BLaER1 treated with 17β-estradiol and CSF1 and Interleukin-3, amounts not matched to agents 10 nM and 100 nM (cell line): ENCODE data around the gene LMNTD2.

Experiments used
- H3K27ac ChIP-seq, 11 experiments: shearing (Covaris generic); formaldehyde crosslinking; 2 replicates each; pipeline ENCODE4 v1.8.1; 2022
- H3K27me3 ChIP-seq, 11 experiments: shearing (Covaris generic); formaldehyde crosslinking; 2 replicates each; pipeline ENCODE4 v1.8.1; 2022
- H3K36me3 ChIP-seq, 11 experiments: shearing (Covaris generic); formaldehyde crosslinking; 2 replicates each; pipeline ENCODE4 v1.8.1; 2022
- H3K4me1 ChIP-seq, 10 experiments: shearing (Covaris generic); formaldehyde crosslinking; 2 replicates each; pipeline ENCODE4 v1.8.1; 2022
- H3K4me2 ChIP-seq, 11 experiments: shearing (Covaris generic); formaldehyde crosslinking; 2 replicates each; pipeline ENCODE4 v1.8.1; 2022
- H3K4me3 ChIP-seq, 10 experiments: shearing (Covaris generic); formaldehyde crosslinking; 2 replicates each; pipeline ENCODE4 v1.8.1; 2022
- H3K9ac ChIP-seq, 11 experiments: shearing (Covaris generic); formaldehyde crosslinking; 2 replicates each; pipeline ENCODE4 v1.8.1; 2022
- H3K9me3 ChIP-seq, 11 experiments: shearing (Covaris generic); formaldehyde crosslinking; replicated peaks in 1 of 11; 2 replicates each; pipeline ENCODE4 v1.8.1; 2022
- H4K20me1 ChIP-seq, 11 experiments: shearing (Covaris generic); formaldehyde crosslinking; 2 replicates each; pipeline ENCODE4 v1.8.1; 2022
- Cebpa-rat ChIP-seq, 11 experiments: shearing (Covaris generic); IDR thresholded peaks; 2 replicates each; pipeline ENCODE4 v1.8.1; 2022

The LMNTD2 gene

GRCh38 chr11:533586-534395 lies 26.7 kb downstream of the LMNTD2 start:
- peaks cover 24 to 49% (median 42%) of the 10 kb centered on the region in 11 experiments for H3K36me3 ChIP-seq
- peaks cover 38 to 55% (median 50%) of the 10 kb centered on the region in 11 experiments for H4K20me1 ChIP-seq
- no peaks in the 10 kb centered on the region for H3K9me3 ChIP-seq
- TF ChIP-seq Cebpa-rat (IDR thresholded peaks at IDR 0.05): no peak
- H3K4me2 ChIP-seq: peak overlapping the region; percentile 75 to 98 (median 96)
- H3K4me3 ChIP-seq: peak overlapping the region; percentile 78 to 97 (median 90)
- no peaks in the 10 kb centered on the region for H3K27me3 ChIP-seq
- peak overlapping the region; percentile 83 to 94 (median 90) for H3K9ac ChIP-seq
- H3K27ac ChIP-seq: peak overlapping the region in 5 of 11 experiments; percentile 69 to 79 (median 77); a peak in 5 of 22 replicates
- peaks cover 39 to 54% (median 47%) of the 10 kb centered on the region in 10 experiments for H3K4me1 ChIP-seq

GRCh38 chr11:532986-533585 lies 27.5 kb downstream of the LMNTD2 start:
- Histone ChIP-seq H3K36me3 (peaks cover 24 to 51% (median 42%) of the 10 kb centered on the region in 11 experiments), H3K4me2 (peak overlapping the region in 6 of 11 experiments; percentile 93 to 98 (median 96); a peak in 13 of 22 replicates)

DNA sequence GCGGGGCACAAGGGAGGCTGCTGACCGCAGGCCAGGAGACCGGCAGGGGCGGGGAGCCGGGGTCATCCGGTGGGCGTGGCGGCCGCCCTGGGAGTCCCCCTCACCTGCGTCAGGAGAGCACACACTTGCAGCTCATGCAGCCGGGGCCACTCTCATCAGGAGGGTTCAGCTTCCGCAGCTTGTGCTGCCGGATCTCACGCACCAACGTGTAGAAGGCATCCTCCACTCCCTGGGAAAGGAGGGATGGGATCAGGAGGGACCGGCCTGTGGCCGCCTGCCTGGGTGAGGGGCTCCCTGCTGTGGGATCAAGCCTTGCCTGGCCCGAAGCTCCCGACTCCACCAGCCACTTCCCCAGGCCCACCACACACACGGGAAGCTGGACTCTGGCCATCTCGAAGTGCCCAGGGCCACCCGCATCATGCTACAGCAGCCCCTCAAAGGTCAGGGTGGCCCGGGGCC lies 28.0 kb downstream of the LMNTD2 start:
- no peak overlapping the region for H3K4me3 ChIP-seq
- H3K9ac ChIP-seq: no peak overlapping the region; a peak in 1 of 22 replicates
- H3K27me3 ChIP-seq: no peaks in the 10 kb centered on the region
- peaks cover 38 to 59% (median 50%) of the 10 kb centered on the region in 11 experiments for H4K20me1 ChIP-seq
- no peak overlapping the region for H3K27ac ChIP-seq
- TF ChIP-seq Cebpa-rat (IDR thresholded peaks at IDR 0.05): no peak
- no peaks in the 10 kb centered on the region for H3K9me3 ChIP-seq
- H3K36me3 ChIP-seq: peaks cover 24 to 51% (median 42%) of the 10 kb centered on the region in 11 experiments
- H3K4me2 ChIP-seq: peak overlapping the region in 2 of 11 experiments; percentile 96 to 98; a peak in 5 of 22 replicates
- H3K4me1 ChIP-seq: peaks cover 27 to 42% (median 37%) of the 10 kb centered on the region in 10 experiments

More at GRCh38 chr11:532986-533585, 27.5 kb downstream of the LMNTD2 start:
- Histone ChIP-seq H3K27ac (no peak overlapping the region), H3K9ac (peak overlapping the region in 5 of 11 experiments; percentile 13 to 88 (median 25); a peak in 7 of 22 replicates), H3K4me1 (peaks cover 32 to 47% (median 42%) of the 10 kb centered on the region in 10 experiments), H3K9me3 (no peaks in the 10 kb centered on the region), H4K20me1 (peaks cover 38 to 59% (median 50%) of the 10 kb centered on the region in 11 experiments), H3K27me3 (no peaks in the 10 kb centered on the region), H3K4me3 (no peak overlapping the region)
- no peak for TF ChIP-seq Cebpa-rat (IDR thresholded peaks at IDR 0.05)

GRCh38 chr11:531919-532526 lies 28.5 kb downstream of the LMNTD2 start:
- H3K9me3 ChIP-seq: no peaks in the 10 kb centered on the region
- H4K20me1 ChIP-seq: peaks cover 38 to 59% (median 50%) of the 10 kb centered on the region in 11 experiments
- peaks cover 24 to 51% (median 42%) of the 10 kb centered on the region in 11 experiments for H3K36me3 ChIP-seq
- H3K4me1 ChIP-seq: peaks cover 23 to 37% (median 33%) of the 10 kb centered on the region in 10 experiments
- no peak overlapping the region for H3K4me3 ChIP-seq
- H3K27ac ChIP-seq: no peak overlapping the region
- peak overlapping the region in 1 of 11 experiments; percentile 96; a peak in 1 of 22 replicates for H3K4me2 ChIP-seq
- H3K9ac ChIP-seq: 0 out of 22 replicates have a peak overlapping the region, but pooled peaks of 1 of the 11 experiments have one; percentile 6
- TF ChIP-seq Cebpa-rat (IDR thresholded peaks at IDR 0.05): no peak
- no peaks in the 10 kb centered on the region for H3K27me3 ChIP-seq

DNA sequence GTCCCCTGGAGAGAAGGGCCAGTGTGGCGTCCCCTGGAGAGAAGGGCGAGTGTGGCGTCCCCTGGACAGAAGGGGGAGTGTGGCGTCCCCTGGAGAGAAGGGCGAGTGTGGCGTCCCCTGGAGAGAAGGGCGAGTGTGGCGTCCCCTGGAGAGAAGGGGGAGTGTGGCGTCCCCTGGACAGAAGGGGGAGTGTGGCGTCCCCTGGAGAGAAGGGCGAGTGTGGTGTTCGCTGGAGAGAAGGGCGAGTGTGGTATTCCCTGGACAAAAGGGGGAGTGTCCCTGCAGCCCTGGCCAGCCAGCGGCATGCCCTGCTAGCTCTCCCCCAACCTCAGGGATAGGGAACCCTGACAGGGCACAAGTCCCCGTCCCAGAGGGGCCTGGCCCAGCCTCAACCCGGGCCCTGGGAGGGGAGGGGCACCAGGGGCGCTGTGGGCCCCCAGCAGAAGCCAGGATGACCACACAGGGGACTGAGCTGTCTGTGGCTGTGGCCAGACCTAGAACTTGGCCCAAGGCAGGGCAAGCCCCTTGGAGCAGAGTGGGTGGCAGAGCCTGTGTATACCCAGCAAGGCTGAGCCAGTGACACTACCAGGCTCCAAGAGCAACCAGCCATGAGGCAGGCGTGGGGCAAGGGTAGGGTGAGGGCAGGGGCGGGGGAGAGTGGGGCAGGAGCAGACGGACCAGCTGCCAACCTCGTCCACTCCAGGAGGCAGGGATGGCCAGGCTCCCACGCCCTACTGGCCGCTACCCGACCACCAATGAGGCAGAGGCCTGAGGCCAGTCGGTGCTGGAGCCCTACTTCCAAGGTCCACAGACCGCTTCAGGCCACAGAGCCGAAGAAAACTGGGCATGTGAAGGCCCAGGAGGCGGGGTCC lies 29.3 kb downstream of the LMNTD2 start:
- H3K4me3 ChIP-seq: no peak overlapping the region
- no peaks in the 10 kb centered on the region for H3K9me3 ChIP-seq
- peaks cover 15 to 28% (median 25%) of the 10 kb centered on the region in 10 experiments for H3K4me1 ChIP-seq
- H4K20me1 ChIP-seq: peaks cover 38 to 59% (median 50%) of the 10 kb centered on the region in 11 experiments
- peaks cover 24 to 51% (median 42%) of the 10 kb centered on the region in 11 experiments for H3K36me3 ChIP-seq
- no peak overlapping the region for H3K27ac ChIP-seq
- TF ChIP-seq Cebpa-rat (IDR thresholded peaks at IDR 0.05): no peak
- H3K4me2 ChIP-seq: no peak overlapping the region
- no peaks in the 10 kb centered on the region for H3K27me3 ChIP-seq
- H3K9ac ChIP-seq: 0 out of 22 replicates have a peak overlapping the region, but pooled peaks of 1 of the 11 experiments have one; percentile 6

DNA sequence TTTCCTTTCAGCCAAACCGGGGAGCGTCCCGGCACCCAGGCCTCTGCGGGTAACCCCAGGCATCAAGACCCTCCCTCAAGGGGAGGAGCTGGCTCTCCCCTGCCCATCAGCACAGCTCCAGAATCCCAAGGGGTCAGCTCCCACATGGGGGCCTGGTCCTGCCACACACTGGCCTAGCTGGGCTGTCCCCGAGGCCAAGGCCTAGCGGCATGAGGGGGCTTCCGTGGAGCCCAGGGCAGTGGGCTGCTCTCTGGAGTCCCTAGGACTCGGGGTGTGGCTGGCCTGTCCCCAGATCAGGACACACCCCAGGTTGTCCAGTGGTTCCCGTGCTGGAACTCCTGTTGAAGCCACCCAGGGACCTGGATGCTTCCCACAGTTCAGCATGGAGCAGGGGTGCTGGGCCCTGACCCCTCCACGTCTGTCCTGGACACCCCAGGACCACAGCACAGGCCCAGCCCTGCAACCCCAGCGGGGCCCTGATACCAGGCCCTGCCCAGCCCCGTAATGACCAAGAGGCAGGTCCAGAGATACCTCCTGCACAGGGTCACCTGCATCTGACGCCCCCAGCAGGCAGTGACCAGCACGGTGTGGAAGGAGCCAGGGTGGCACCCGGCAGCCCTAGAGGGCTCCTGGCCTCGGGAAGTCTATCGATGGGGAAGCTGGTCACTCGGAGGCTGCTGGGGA lies 30.7 kb downstream of the LMNTD2 start:
- no peaks in the 10 kb centered on the region for H3K27me3 ChIP-seq
- H3K27ac ChIP-seq: no peak overlapping the region
- no peak overlapping the region for H3K4me3 ChIP-seq
- peaks cover 10 to 24% (median 21%) of the 10 kb centered on the region in 10 experiments for H3K4me1 ChIP-seq
- H4K20me1 ChIP-seq: peaks cover 38 to 58% (median 48%) of the 10 kb centered on the region in 11 experiments
- no peaks in the 10 kb centered on the region for H3K9me3 ChIP-seq
- TF ChIP-seq Cebpa-rat (IDR thresholded peaks at IDR 0.05): no peak
- no peak overlapping the region for H3K4me2 ChIP-seq
- H3K36me3 ChIP-seq: peaks cover 24 to 51% (median 42%) of the 10 kb centered on the region in 11 experiments
- H3K9ac ChIP-seq: peak overlapping the region in 4 of 11 experiments; percentile 0 to 27 (median 20); a peak in 3 of 22 replicates

DNA sequence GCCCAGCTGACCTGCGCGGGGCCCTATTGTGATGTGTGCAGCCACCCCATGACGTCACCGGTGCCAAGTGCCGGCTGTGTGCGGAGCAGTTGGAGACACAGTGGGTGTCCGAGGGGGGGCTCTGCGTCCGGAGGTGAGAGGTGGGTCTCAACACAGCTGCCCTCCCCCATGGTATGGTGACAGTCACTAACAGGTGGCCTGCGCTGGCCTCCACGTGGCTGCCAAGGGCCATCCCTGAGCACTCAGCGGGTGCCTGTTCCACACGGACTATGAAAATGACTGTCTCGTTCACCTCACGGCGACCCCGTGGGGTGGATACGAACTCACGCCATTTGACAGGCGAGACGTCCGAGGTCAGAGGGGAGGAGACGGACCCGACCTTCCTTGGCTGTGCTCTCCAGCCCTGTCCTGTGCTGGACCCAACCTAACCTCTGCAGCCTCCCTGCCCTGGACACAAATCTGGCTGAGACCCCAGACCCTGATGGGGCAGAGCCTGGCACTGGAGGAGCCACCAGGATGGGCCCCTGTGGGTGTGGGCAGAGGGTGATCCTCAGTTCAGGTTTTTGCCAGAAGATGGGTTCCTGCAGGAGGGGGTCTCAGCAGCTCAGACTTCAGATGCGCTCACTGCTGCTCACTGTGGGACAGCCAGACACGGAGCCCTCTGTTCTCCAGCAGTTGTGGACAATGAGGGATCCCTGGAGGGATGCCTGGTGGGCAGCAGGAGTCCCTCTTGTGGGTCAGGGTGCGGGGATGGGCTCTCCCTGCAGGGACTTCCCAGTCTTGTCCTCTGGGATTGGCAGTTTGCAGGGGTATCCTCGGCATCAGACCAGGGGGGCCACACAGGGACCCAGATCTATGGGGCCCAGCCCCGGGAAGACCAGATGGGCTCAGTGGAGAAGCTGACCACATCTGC lies 31.5 kb downstream of the LMNTD2 start:
- peaks cover 30 to 50% (median 40%) of the 10 kb centered on the region in 11 experiments for H4K20me1 ChIP-seq
- H3K4me1 ChIP-seq: peaks cover 5 to 20% (median 15%) of the 10 kb centered on the region in 10 experiments
- H3K36me3 ChIP-seq: peaks cover 24 to 50% (median 42%) of the 10 kb centered on the region in 11 experiments
- H3K27ac ChIP-seq: no peak overlapping the region
- H3K4me3 ChIP-seq: no peak overlapping the region
- peak overlapping the region in 4 of 11 experiments; percentile 0 to 27 (median 20); a peak in 3 of 22 replicates for H3K9ac ChIP-seq
- no peaks in the 10 kb centered on the region for H3K9me3 ChIP-seq
- no peak overlapping the region for H3K4me2 ChIP-seq
- no peak for TF ChIP-seq Cebpa-rat (IDR thresholded peaks at IDR 0.05)
- no peaks in the 10 kb centered on the region for H3K27me3 ChIP-seq
